ENCODE results near the gene ABLIM3. TPM values are rescaled to one million over a fixed set of nuclear protein-coding genes. Genes with fewer than 3 reads are reported as not detected.

The ABLIM3 gene
- total RNA-seq, 4 donors from 2014 or later: 55.1 to 320 (median 94.2) TPM

DNA sequence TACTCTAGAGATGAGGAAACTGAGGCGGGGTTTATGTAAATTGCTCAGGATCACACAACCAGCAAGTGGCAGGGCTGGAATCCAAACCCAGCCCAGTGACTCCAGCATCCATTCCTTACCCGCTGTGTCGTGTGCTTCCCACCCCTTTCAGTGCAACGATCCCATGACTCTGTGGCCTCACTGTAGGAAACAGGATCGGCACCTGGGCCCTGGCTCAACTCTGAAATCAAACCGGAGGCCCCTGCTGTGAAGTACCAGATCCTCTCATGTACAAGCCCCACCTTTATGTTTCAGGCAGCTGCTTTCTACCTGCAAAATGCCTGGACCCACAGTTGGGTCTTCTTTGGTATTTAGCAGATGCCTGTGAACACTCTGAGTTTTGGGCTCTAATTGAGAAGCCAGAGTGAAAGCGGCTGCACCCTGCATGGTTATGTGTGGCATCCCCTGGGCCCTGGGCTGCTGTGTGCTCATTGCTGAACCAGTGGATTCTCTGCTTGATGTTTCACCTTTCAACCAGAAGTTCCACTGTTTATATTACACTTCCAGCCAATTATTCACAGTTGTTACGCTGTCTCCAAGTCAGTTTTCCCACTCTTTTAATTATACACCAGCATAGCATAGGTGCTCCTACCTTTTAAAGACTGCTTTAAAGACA, 36.7 kb downstream of the ABLIM3 start:
- no peak for TF ChIP-seq CTCF (IDR thresholded peaks at IDR 0.05; ENCODE audit: low read depth)

DNA sequence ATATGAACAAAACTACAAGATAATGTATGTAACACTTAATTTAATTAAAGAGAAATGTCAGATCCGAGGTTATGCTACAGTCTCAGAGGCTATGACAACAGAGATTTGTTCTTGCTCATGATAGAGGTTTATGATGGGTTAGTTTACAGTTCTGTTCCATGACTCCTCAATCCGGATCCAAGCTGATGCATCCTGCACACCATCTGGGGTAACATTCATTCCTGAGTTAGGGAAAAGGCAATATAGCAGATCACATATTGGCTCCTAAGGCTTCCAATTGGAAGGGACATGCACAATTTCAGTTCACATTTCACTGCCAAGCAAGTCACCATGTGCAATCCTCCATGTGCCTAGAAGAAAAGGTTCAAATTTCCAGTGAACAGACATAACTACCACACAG, 40.4 kb downstream of the ABLIM3 start:
- TF ChIP-seq CTCF (IDR thresholded peaks at IDR 0.05; ENCODE audit: low read depth): no peak

- no peak for TF ChIP-seq CTCF (IDR thresholded peaks at IDR 0.05; ENCODE audit: low read depth)
Observed at GRCh38 chr5:149182241-149182640, 40.9 kb downstream of the ABLIM3 start.

GRCh38 chr5:149185067-149185466, 43.8 kb downstream of the ABLIM3 start:
- TF ChIP-seq CTCF (IDR thresholded peaks at IDR 0.05; ENCODE audit: low read depth): no peak

DNA sequence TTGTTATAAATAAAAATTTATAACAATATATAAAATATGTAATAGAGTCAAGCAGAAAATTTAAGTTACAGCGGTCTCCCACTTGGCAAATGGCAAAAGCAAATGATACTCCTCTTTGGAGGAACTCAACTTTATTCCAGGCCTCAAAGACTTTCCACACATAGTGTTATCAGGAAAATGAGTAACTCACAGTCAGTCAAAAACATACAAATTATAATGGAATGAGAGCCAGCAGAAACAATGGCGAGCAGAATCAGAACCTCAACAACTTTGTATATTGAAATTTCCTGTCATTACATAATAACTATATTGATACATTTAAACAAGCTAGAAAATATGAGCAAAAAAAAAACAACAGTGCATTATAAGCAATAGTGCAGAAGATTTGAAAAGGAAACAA, 45.2 kb downstream of the ABLIM3 start:
- TF ChIP-seq CTCF (IDR thresholded peaks at IDR 0.05; ENCODE audit: low read depth): no peak

GRCh38 chr5:149188383-149188782, 47.1 kb downstream of the ABLIM3 start:
- no peak for TF ChIP-seq CTCF (IDR thresholded peaks at IDR 0.05; ENCODE audit: low read depth)

- TF ChIP-seq CTCF (IDR thresholded peaks at IDR 0.05; ENCODE audit: low read depth): no peak
Observed at GRCh38 chr5:149195337-149195887, 54.1 kb downstream of the ABLIM3 start.

Measured in subcutaneous adipose tissue (tissue), 4 donors.